Measurements from ENCODE around the gene SERPINE2.

The SERPINE2 gene

GRCh38 chr2:224042191-224042696, 3.2 kb upstream of the SERPINE2 start:
- no peak for DNase-seq

GRCh38 chr2:224041554-224041953, 2.5 kb upstream of the SERPINE2 start:
- no peak for DNase-seq

- DNase-seq, result no peak
Observed at GRCh38 chr2:224040753-224041152, 1.7 kb upstream of the SERPINE2 start.

- DNase-seq, result no peak
Observed at GRCh38 chr2:224039770-224040440, 819 bp upstream of the SERPINE2 start.

GRCh38 chr2:224038830-224039079, 331 bp downstream of the SERPINE2 start:
- DNase-seq, result no peak

GRCh38 chr2:224038049-224038829, 847 bp downstream of the SERPINE2 start:
- DNase-seq, result no peak

GRCh38 chr2:224036731-224037361, 2.2 kb downstream of the SERPINE2 start:
- no peak for DNase-seq

- DNase-seq, result no peak
Observed at GRCh38 chr2:224034017-224034416, 5.1 kb downstream of the SERPINE2 start.

GRCh38 chr2:224033601-224034000, 5.5 kb downstream of the SERPINE2 start:
- no peak for DNase-seq

- DNase-seq, result no peak
Observed at GRCh38 chr2:224032283-224032682, 6.8 kb downstream of the SERPINE2 start.

- no peak for DNase-seq
Observed at GRCh38 chr2:224031358-224031970, 7.6 kb downstream of the SERPINE2 start.

GRCh38 chr2:224030786-224031185, 8.3 kb downstream of the SERPINE2 start:
- no peak for DNase-seq

- DNase-seq, result no peak
Observed at GRCh38 chr2:224029876-224030275, 9.2 kb downstream of the SERPINE2 start.

- DNase-seq, result no peak
Observed at GRCh38 chr2:224027931-224028330, 11.2 kb downstream of the SERPINE2 start.

- no peak for DNase-seq
Observed at GRCh38 chr2:224027070-224027469, 12.0 kb downstream of the SERPINE2 start.

GRCh38 chr2:224025874-224026273, 13.2 kb downstream of the SERPINE2 start:
- DNase-seq, result no peak

GRCh38 chr2:224024270-224024669, 14.8 kb downstream of the SERPINE2 start:
- DNase-seq, result no peak

GRCh38 chr2:224023188-224023587, 15.9 kb downstream of the SERPINE2 start:
- no peak for DNase-seq

- no peak for DNase-seq
Observed at GRCh38 chr2:224022486-224022885, 16.6 kb downstream of the SERPINE2 start.

- DNase-seq, result no peak
Observed at GRCh38 chr2:224020523-224020922, 18.6 kb downstream of the SERPINE2 start.

GRCh38 chr2:224017957-224018356, 21.1 kb downstream of the SERPINE2 start:
- DNase-seq, result no peak

- no peak for DNase-seq
Observed at GRCh38 chr2:224016963-224017362, 22.1 kb downstream of the SERPINE2 start.

GRCh38 chr2:224014336-224014735, 24.8 kb downstream of the SERPINE2 start:
- no peak for DNase-seq

- DNase-seq, result no peak
Observed at GRCh38 chr2:224011837-224012236, 27.2 kb downstream of the SERPINE2 start.
